Measurements from ENCODE around the gene ATP13A1. TPM values are rescaled to one million over a fixed set of nuclear protein-coding genes. Genes with fewer than 3 reads are reported as not detected.

The ATP13A1 gene
- total RNA-seq, 1 donor from 2014 or later, result 22.0 TPM

DNA sequence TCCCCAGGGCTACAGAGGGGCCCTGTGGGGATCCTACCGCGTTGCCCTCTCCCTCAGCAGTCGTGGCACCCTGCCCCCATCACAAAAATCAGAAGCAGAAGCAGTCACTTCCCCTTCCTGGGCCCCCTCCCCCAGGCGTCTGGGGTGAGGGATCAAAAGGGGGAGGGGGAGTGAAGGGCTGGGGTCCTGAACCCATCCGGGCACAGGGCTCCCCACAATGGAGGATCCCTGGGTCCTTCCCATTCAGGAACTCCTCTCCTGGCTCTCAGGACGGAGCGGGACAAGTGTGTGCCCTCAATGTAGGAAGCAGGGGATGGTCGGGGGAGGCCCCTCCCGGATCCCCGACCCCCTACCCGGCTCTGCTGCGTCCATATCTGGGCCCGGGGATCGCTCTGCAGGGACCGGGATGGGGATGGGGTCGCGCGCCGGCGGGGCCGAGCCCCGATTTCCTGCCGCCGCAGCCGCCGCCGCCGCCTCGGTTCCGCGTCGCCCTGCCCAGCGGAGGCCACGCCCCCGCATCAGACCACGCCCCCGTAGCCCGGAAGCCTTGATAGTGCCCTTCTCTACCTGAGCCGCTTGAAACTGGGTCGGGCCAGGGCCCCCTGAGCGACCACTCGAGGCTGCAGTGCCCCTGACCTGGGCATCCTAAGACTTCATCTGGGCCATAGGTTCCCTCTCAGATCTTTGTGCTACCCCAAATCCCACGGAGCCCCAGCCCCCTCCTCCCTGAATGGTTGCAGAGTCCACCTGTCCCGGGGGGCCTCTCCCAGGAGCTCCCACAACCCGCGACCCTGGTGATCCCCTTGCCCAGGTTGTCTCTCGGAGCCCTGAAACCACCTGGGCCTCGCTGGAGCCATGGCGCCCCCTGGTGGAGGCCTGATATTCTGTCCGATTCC is 20.1 kb downstream of the ATP13A1 start, which contains the start of gene GMIP:
GMIP (minus strand) TSS at position 500 of the 896 bp plus-strand sequence; CDS start at position 372, 128 bp downstream.
- DNase-seq (ENCODE audit: low read depth in 2 of 2), result peak; percentile 54 to 63

DNA sequence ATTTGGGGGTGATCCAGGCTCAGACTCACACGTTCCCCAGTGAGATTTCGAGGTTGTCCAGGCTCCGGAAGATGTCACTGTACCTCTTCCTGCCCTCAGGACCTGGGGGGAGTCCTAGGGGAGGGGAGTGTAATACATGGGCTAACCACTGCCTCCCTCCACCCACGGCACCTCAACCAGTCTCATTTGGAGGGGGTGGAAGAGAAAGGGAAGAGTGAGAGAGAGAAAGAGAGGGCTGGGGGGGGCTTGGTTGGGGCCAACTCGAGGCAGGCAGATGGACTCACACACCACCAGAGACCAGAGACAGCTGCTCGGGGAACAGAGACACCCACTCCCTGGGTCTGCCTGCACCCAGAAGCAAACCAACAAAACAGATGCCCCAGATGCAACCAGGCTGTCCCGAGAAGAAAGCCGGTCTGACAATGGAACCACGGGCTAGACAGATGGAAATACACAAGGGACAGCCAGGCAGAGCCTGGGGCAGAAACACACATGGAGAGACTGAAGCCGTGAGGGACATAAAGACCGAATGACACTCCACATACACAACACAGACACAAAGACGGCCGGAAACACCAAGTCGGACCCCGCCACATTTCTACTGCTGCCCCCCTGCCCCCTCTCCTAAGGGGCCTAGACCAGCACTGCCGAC is 20.8 kb downstream of the ATP13A1 start:
- peak; percentile 15 to 24 for DNase-seq (ENCODE audit: low read depth in 2 of 2)

DNA sequence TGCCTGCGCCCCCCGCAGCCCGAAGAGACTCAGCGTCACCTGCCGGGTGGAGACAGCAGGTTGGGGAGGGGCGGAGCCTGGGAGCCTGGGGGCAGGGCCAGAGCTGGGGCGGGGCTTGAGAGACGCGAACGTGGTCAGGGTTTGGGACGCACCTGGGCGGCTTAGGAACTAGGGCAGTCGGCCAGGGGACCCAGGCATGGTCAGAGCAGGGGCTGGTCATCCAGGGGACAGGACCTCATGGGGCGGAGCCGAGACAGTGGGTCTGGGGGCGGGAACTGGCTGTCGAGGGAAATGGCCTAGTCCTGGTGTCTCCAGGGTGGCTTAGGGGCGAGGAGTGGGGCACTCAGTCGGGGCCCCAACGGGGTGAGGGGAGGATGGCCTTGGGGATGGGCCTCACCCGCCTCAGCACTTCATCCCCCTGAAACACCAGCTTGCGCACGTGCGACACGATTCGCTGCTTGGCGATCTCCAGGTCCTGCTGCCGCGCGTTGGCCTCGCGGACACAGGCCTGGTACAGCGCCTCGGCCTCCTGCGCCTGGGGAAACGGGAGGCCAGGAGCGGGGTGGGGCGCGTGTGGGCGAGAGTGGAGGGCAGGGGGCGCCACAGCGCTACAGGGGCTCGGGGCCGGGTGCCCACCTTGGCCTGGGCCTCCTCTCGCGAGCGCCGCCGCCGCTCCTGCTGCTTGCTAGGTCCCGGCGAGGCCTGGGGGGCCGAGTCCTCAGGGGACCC is 25.8 kb downstream of the ATP13A1 start:
- no peak for DNase-seq (ENCODE audit: low read depth in 2 of 2)

DNA sequence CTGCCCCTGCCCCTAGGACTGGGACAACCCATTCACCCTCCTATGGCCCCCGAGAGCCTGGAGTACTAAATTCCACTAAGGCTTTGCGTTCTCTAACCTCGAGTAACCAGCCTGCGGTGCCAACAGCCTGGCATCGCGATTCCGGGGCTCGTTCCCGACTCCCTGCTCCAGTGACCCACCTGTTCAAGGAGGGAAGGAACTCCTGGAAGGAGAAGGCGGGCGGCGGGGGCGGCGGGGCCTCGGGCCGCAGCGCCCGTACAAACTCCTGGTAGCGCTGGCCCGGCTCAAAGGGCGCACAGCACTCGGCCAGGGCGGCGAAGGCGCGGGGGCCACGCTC is 26.3 kb downstream of the ATP13A1 start:
- no peak for DNase-seq (ENCODE audit: low read depth in 2 of 2)

DNA sequence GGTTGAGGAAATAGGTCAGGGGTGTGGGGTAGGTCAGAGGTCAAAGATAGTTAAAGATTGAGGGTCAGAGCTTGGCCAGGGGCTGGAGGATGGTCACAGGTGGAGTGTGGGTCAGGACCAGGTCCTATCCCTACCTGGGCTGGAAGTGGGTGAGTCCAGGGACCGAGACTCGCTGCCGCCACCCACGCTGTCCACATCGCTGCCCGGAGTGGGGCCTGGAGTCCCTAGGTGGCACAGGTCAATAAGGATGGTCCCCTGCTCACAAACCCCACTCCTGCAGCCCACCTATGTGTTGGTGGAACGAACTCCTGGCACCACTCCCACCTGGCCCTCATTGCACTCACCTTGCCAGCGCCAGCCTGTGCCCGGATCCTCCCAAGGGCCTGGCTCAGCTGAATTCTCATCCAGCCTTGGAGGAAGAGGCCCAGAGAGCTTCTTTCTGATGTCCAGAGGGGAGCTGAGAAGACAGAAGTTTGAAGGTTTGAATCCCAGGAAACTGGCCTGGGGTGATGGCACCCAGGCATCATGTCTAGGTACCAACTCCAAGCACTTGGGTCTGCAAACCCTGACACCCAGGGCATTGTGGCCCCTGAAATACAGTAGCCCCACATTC is 26.8 kb downstream of the ATP13A1 start:
- no peak for DNase-seq (ENCODE audit: low read depth in 2 of 2)

DNA sequence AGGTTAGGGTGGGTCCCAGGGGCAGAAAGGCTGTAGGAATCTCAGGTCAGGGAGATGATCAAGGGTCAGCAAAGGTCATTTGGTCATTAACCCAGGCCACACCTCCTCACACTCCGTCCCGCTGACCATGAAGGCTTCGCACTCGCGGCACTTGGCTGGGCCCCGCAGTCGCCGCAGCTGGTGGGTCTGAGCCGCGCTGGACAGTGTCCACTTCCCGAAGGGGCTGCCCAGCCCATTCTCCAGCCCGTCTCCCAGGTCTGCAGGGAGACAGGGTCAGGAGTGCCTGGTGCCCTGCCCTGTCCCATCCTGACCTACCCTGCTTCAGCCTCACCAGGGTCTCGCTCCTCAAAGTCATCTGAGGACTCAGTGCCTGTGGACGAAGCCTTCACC is 28.2 kb downstream of the ATP13A1 start:
- DNase-seq (ENCODE audit: low read depth in 2 of 2), result no peak

DNA sequence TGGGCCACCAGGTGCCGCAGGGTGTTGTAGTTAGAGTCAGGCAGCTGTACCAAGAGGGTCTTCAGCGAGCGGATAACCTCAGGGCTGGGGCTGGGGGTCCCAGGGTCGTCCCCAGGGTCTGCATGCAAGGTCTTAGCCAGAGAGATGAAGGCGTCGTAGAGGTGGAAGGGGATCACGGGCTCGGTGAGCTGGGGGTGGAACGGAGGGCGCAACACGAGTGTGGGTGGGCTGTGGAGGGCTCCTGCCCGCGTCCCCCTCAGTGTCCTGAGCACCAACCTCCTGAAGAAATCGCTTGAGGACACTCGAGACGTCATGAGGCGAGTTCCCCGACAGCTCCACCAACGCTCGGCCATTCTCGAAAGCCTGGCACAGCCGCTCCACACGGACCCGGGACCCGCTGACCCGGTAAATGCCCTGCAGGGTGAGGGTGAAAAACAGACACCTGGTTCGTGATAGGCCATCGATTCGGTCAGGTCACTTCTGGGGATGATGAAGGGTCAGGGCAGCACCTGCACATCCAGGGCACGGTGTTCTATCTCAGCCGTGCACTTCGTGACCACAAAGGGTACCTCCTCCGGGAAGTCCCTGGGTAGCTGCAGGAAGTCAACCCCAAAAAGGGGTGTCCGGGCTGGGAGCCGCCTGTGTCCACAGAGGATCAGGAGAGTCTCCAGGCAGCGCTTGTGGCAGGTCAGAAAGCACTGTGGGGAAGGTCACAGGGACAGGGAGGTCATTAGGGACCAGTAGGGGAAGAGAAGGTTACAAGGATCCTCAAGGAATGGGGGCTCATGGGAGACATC is 28.8 kb downstream of the ATP13A1 start:
- DNase-seq (ENCODE audit: low read depth in 2 of 2), result no peak

DNA sequence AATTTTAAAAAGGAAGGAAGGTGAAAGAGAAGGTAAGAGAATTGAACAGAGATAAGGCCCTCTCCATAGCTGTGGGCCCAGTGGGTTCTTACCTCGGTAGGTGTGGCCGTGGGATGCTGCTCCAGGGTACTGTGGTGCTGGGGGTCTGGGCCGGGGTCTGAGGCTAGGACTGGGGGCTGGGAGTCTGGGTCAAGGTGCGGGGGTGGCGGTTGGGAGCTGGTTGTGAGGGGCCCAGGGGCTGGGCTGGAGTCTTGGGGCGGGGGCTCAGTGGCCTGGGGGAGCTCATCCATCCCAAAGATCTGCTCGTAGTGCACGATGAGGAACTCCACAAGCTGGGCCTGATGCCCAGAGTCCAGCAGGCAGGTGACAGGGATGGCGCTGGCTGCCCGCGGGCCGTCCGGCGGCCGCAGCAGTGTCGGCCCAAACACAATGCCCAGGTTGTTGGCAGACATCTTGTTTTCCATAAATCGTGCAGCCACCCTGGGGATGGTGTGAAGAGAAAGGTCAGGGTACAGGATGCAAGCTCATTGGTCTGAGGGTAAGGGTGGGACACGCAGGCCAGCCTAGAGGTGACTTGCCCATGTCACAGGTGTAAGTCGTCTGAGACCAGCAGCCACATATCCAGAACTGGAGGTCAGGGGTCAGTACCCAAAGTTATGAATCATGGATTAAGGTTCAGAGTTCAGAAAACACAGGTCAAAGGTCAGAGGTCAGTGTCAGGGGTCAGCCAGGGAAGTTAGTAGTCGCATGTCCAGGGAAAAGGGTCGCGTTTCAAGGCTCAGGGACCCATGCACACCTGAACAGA is 29.6 kb downstream of the ATP13A1 start:
- no peak for DNase-seq (ENCODE audit: low read depth in 2 of 2)

DNA sequence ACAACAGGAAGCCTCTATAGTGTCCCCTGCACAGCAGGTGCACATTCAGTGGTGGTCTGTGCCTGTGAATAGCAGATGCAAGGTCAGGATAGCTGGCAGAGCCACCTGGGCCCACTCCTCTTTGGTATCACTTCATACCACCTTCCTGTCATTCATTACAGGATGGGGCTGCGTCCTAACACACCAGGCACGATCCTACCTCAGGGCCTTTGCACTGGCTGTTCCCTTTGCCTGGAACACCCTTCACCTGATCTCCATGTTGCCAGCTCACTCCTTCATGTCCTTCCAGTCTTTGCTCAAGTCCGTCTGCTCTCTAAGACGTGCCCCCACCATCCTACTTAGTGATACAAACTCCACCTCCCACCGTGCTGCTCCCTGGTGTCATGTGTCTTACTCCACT is 30.8 kb downstream of the ATP13A1 start:
- DNase-seq (ENCODE audit: low read depth in 2 of 2), result no peak

DNA sequence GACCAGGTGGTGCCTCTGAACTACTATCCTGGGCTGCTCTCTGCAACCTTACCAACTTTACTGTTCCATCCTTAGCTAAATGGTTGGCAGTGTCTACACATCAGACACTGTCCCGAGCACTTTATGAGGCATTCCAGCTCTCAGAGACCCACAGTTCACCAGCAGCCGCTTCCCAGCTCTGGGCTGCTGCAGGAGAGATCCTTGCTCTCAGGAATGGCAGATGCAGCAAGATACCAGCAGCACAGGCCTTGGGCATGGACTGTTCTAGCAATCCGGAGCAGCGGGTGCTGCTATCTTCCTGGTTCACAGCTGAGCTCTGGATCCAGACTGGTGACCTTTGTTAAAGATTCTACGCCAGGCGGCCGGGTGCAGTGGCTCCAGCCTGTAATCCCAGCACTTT is 32.1 kb downstream of the ATP13A1 start:
- no peak for DNase-seq (ENCODE audit: low read depth in 2 of 2)

DNA sequence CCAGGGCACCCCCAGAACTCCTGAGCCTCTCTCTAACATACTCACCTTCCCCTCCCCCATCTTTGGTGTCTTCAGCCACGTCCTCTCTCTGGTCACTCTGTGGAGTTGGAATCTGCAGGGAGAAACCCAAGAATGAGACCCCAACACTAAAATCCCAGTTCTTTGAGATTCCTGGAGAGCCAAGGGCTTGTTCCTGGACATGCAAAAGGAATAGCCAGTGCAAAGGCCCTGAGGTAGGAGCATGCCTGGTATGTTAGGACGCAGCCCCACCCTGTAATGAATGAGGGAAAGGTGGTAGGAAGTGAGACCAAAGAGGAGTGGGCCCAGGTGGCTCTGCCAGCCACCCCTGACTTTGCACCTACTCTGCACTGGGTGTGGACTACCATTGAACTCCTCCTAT is 33.0 kb downstream of the ATP13A1 start:
- DNase-seq (ENCODE audit: low read depth in 2 of 2), result no peak

DNA sequence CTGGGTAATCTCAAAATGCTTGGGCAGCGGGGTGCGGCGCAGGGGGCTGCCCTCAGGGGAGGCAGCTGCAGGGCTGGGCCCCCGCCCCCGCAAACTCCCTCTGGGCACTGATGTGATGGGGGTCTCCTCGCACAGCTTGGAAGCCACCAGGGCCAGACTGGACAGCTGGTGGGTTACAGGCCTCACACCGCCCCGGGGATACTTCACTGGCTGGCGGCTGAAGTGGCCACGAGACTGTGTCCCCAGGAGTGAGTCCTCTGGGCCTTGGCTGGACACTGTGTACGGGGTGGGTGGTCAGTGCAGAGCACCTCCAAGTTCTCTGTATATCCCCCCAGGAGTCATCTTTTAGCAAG is 33.4 kb downstream of the ATP13A1 start:
- DNase-seq (ENCODE audit: low read depth in 2 of 2), result no peak

DNA sequence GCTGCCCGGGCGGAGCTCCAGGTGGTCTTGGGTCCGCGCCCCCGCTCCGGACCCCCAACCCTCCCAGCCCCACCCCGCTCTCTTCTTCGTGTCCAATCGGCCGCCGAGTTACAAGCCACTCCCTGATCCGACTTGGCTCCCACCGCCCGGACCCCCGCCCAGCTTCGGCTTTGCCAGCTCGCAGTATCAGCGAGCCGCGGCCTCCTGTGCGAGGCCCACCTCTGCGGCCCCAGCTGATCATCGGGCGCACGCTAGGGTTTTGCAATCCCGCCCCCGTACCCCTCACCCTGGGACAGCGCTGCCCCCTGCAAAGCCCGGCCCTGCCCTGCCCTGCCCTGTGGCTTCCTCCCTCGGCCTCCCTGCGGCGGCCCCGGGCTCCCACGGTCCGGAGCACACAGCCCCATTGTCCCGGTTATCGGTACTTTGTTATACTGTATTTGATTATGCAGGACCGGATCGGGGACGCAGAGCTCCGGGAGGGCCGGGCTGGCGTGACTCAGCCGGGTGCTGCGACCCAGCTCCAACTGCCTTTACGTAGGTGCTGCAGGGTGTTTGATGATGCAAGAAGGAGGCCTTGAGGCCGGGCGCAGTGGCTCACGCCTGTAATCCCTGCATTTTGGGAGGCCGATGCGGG is 34.9 kb downstream of the ATP13A1 start:
- no peak for DNase-seq (ENCODE audit: low read depth in 2 of 2)

DNA sequence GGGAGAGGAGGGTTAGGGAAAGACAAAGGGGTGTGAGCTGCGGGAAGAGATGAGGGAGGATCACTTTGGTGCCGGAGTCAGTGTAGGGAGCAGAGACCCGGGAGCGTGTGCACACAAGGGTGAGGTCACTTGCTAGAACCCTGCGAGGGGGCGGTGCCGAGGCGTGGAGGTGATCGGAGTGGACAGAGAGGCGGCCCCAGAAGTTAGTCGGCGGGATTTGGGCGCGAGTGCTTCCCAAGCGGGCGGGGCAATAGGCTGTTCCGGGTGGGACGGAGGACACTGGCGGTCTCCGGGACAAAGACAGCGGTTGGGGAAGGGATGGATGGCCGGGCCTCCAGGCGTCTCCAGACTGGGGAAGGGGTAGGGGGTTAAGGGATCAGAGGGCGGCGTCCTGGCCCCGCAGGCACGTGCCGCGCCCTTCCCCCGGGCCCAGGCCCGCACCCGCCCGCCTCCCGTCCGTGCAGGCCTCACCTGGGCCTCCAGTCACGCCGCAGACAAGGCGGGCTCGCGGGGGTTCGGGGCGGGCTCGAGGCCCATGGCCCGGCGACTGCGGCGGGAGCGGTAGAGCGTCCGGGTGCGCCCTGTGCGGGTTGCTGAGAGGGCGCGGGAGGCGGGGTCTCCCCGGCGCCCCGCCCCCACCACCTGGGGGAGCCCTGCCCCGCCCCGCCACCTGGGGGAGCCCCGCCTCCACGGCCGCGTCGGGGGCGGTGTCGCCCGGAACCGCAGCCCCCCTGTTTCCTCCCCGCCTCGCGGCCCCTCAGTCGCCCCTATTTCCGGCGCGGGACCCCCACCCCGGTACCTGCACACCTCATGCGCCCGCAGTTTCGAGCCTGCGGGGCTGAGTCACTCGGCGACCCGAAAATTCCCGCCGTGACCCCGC is 35.6 kb downstream of the ATP13A1 start, which contains the start of gene LPAR2:
LPAR2 (minus strand) TSS at position 600 of the 880 bp plus-strand sequence. CDS start 945 bp downstream, outside the sequence.
- DNase-seq (ENCODE audit: low read depth in 2 of 2), result no peak

DNA sequence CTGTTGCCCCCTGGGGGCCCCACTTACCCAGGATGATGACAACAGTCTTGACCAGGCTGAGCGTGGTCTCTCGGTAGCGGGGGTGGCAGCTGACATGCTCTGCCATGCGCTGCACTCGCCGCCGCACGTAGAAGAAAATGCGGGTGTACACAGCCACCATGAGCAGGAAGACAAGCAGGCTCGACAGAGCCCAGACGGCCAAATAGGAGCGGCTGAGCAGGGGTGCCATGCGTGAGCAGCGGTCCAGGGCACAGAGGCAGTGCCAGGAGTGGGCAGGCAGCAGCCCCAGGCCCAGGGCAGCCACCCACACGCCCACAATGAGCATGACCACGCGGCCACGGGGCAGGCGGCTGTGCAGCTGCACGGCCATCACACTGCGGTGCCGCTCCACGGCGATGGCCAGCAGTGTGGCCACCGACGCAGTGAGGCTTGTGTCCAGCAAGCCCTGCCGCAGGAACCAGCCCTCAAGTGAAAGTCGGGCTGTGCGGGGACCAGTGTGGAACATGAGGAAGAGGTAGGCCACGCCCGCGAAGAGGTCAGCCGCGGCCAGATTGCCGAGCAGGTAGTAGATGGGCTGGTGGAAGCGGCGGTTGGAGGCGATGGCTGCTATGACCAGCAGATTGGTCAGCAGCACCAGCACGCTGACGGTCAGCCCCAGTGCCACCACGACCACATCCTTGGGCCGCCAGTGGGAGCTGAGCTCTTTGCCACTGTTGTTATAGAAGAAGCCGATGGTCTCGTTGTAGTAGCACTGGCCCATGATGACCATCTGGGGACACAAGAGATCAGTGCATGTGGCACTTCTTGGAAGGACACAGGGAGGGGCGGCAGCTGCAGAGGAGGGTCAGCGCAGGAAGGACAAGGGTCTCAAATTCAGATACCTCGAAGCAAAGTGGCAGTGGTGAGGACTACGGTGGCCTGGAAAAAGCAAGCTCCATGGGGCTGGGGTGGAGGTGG is 36.7 kb downstream of the ATP13A1 start:
- no peak for DNase-seq (ENCODE audit: low read depth in 2 of 2)

DNA sequence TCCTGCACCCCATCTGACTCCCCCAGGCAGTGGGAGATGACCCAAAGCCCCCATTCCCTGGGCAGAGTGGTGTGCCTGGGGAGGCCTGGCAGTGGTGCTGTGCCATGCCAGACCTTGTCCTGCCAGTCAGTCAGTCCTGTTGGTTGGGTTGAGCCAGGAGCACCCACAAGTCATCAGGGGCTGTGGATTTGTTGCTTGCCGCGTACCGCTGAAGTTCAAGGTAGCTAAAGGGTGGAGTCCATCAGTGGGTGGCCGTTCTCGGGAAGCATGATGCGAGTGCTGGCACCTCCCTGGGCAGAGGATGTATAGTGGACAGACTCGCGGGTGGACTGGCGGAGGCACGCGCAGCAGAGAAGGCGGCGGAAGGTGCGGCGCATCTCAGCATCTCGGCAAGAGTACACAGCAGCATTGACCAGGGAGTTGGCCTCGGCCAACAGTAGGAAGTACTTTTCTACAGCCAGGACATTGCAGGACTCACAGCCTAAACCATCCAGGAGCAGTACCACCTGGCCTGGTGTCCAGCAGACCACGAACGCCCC is 39.4 kb downstream of the ATP13A1 start:
- no peak for DNase-seq (ENCODE audit: low read depth in 2 of 2)

DNA sequence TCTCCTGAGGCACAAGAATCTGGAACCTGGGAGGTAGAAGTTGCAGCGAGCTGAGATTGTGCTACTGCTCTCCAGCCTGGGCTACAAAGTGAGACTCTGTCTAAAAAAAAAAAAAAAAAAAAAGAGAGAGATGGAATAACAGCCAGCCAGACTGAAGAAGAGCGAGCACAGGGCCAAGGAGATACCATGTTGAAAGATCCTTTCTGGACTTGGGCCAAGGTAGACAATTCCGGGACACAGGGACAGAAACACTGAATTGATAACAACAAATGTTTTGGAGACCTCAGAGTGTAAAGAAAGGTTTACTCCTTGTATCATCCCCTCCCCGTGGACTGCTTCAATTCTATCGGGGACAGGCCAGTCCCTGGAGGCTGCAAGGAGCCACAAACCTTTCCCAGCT is 40.1 kb downstream of the ATP13A1 start:
- DNase-seq (ENCODE audit: low read depth in 2 of 2), result no peak
